Calu3 (cell line): ENCODE results near the gene JADE2. TPM values are rescaled to one million over a fixed set of nuclear protein-coding genes. Genes with fewer than 3 reads are reported as not detected.
A peak's percentile ranks its signal among the peaks of the same experiment; 100 is the strongest.

Experiments used
- BruUV-seq: library from RNA; stranded (reverse); fragments of 400-500 nt; replicated peaks from 2 replicates; lab custom pipeline; 2021; lab: Mats Ljungman, UMichigan
- CTCF ChIA-PET: fragments of 300-600 bp; sonication (Branson Sonifier 250); formaldehyde crosslinking; loops from one replicate; lab custom pipeline; 2022; ENCODE audit warnings: antibody characterized with exemption; lab: Charles Lee
- DNase-seq: peaks from one replicate; pipeline ENCODE4 v3.0.0; 2022
- H3K27ac Mint-ChIP-seq: one replicate; pipeline ENCODE4 v1.8.0; 2022; ENCODE audit warnings: mixed read lengths; ENCODE audit not compliant: unreplicated experiment
- H3K27me3 Mint-ChIP-seq: one replicate; pipeline ENCODE4 v1.8.0; 2022; ENCODE audit warnings: mixed read lengths; ENCODE audit not compliant: unreplicated experiment
- H3K36me3 Mint-ChIP-seq: one replicate; pipeline ENCODE4 v1.8.0; 2022; ENCODE audit warnings: mild to moderate bottlenecking, moderate library complexity, mixed read lengths; ENCODE audit not compliant: insufficient read depth, unreplicated experiment
- H3K4me1 Mint-ChIP-seq: one replicate; pipeline ENCODE4 v1.8.0; 2022; ENCODE audit warnings: mild to moderate bottlenecking, low read depth, mixed read lengths; ENCODE audit not compliant: unreplicated experiment
- H3K4me3 Mint-ChIP-seq: one replicate; pipeline ENCODE4 v1.8.0; 2022; ENCODE audit warnings: mild to moderate bottlenecking, low read depth, moderate library complexity, mixed read lengths; ENCODE audit not compliant: unreplicated experiment
- H3K9me3 Mint-ChIP-seq: one replicate; pipeline ENCODE4 v1.8.0; 2022; ENCODE audit warnings: low read depth, mixed read lengths; ENCODE audit not compliant: unreplicated experiment
- intact Hi-C: fragments of 100-400 bp; cut with micrococcal nuclease; formaldehyde crosslinking; loops from one replicate; pipeline ENCODE4 v1.10.0; 2022; ENCODE audit not compliant: unreplicated experiment
- total RNA-seq: library from RNA; stranded (reverse); gene quantifications from 2 replicates; pipeline ENCODE4 v1.2.3, GENCODE V29; 2022
- TF ChIP-seq, protein P1 (sequence below): fragments of 200-600 bp; IDR thresholded peaks from one replicate; pipeline ENCODE4 v1.8.0; 2022; ENCODE audit warnings: antibody characterized with exemption; ENCODE audit not compliant: unreplicated experiment

The JADE2 gene
- total RNA-seq, 1 experiment from 2014 or later, result 93.4 TPM

DNA sequence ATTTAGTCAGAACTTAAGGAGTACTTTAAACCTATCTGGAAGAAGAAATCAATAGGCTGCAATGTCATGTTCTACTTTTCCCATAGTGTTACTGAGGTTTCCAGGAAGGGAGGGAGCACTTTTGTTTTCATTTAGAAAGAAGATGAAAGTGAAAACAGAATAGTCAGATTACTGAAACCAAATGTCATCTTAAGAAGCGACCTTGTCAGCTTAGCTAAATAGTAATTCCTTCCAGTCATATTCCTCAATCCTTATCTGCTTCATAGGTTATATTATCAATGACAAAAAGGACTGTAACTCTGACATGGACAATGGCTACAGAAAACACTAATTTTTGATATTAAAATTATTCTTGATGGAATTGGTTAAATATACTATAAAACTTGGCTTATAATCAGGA, 79.4 kb downstream of the JADE2 start:
- H3K36me3 Mint-ChIP-seq, result peaks cover 40% of the 10 kb centered on the region
- CTCF ChIA-PET, result no interaction called here
- H3K27me3 Mint-ChIP-seq, result no peaks in the 10 kb centered on the region
- H3K4me3 Mint-ChIP-seq, result no peak overlapping the region
- DNase-seq, result no peak
- intact Hi-C loops, result no loop called here
- peaks cover 11% of the 10 kb centered on the region for H3K4me1 Mint-ChIP-seq
- no peak overlapping the region for H3K27ac Mint-ChIP-seq
- no TSS peak for BruUV-seq
- no peaks in the 10 kb centered on the region for H3K9me3 Mint-ChIP-seq
- TF ChIP-seq, protein P1, sequence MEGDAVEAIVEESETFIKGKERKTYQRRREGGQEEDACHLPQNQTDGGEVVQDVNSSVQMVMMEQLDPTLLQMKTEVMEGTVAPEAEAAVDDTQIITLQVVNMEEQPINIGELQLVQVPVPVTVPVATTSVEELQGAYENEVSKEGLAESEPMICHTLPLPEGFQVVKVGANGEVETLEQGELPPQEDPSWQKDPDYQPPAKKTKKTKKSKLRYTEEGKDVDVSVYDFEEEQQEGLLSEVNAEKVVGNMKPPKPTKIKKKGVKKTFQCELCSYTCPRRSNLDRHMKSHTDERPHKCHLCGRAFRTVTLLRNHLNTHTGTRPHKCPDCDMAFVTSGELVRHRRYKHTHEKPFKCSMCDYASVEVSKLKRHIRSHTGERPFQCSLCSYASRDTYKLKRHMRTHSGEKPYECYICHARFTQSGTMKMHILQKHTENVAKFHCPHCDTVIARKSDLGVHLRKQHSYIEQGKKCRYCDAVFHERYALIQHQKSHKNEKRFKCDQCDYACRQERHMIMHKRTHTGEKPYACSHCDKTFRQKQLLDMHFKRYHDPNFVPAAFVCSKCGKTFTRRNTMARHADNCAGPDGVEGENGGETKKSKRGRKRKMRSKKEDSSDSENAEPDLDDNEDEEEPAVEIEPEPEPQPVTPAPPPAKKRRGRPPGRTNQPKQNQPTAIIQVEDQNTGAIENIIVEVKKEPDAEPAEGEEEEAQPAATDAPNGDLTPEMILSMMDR, result no peak

DNA sequence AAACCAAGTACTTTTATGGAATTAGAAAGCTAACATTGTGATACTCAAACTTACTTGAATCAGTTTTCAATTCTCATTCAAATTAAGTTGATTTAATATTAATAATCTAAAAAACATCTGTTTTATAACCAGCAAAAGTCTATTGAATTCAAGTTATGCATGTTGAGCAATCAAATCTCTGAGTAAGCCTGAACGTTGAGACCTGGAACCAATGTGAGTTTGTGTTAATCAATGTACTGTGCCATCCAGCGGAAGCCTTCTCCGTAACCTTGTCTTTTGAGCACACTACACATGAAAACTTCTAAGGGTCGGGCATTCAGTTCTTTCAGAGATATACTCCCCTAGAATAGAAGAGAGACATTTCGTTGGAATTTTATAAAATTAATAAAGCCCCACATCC, 81.3 kb downstream of the JADE2 start:
- DNase-seq, result no peak
- TF ChIP-seq, protein P1, result no peak
- H3K36me3 Mint-ChIP-seq, result peaks cover 48% of the 10 kb centered on the region
- CTCF ChIA-PET, result interaction anchor here (2.1 kb wide), 1 partner anchor 20 kb away, joined by 9 read pairs; no protein-coding TSS in a partner anchor
- intact Hi-C loops, result no loop called here
- H3K4me3 Mint-ChIP-seq, result no peak overlapping the region
- H3K27ac Mint-ChIP-seq, result no peak overlapping the region
- H3K27me3 Mint-ChIP-seq, result no peaks in the 10 kb centered on the region
- no peaks in the 10 kb centered on the region for H3K9me3 Mint-ChIP-seq
- H3K4me1 Mint-ChIP-seq, result peaks cover 11% of the 10 kb centered on the region
- BruUV-seq, result no TSS peak

DNA sequence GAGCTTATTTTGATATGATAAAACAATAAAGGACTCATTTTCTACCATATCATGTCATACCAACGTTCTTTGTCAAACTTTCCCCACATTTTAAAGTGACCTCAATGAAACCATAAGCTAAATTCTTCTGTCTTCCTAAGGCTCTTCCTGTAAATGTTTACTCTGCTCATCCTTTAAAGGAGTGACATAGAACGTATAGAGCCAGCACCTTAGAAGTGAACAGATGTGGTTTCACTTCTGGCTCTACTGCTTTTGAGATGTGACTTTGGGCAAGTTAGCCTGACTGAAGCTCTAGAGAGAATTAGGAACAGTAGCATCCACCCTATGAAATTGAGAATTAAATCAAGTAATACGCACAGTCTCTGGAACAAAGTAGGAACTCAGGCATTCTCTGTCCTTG, 83.1 kb downstream of the JADE2 start:
- intact Hi-C loops, result no loop called here

DNA sequence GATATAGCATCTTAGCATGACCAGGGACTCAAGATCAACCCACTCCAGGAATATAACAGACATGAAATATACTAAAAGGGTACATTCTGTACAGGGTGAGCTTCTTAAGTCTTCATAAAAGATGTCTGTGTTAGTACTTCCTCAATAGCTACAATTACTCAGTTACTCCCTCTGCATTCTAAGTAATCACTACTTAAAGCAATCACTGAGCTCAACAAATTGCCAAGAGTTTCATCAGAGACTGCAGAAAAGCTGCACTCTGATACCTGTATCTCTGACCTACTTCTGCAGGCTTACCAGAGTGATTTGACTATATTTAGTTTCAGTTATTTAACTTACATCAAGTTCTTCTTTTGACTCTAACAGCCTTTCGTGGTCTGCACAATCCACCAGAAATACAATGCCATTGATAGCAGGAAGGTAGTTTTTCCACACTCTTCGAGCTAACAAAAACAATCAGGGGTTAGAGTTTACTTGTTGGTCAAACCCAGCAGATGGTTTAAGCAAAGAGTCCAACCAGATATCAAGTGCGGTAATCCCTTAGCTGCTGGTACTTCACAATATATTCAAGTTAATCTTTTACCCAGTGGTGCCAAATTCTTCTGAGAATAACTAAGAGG, 83.9 kb downstream of the JADE2 start:
- intact Hi-C loops, result no loop called here
- no peak for DNase-seq
- no peaks in the 10 kb centered on the region for H3K9me3 Mint-ChIP-seq
- no TSS peak for BruUV-seq
- peak overlapping the region; percentile 81 for H3K27ac Mint-ChIP-seq
- TF ChIP-seq, protein P1, result no peak
- no peaks in the 10 kb centered on the region for H3K27me3 Mint-ChIP-seq
- CTCF ChIA-PET, result interaction anchor here (0.6 to 1.5 kb wide), 3 partner anchors 22 to 85 kb away, joined by 3 to 8 read pairs (median 3); no protein-coding TSS in a partner anchor
- H3K4me3 Mint-ChIP-seq, result no peak overlapping the region
- H3K36me3 Mint-ChIP-seq, result peaks cover 51% of the 10 kb centered on the region
- peaks cover 18% of the 10 kb centered on the region for H3K4me1 Mint-ChIP-seq

More for the DNA sequence above, 83.1 kb downstream of the JADE2 start:
- Mint-ChIP-seq H3K4me1 (peaks cover 18% of the 10 kb centered on the region), H3K36me3 (peaks cover 54% of the 10 kb centered on the region), H3K27me3 (no peaks in the 10 kb centered on the region), H3K4me3 (no peak overlapping the region), H3K9me3 (no peaks in the 10 kb centered on the region), H3K27ac (peak overlapping the region; percentile 81)
- TF ChIP-seq, protein P1, result no peak
- no peak for DNase-seq
- BruUV-seq, result no TSS peak
- CTCF ChIA-PET, result interaction anchor here (0.7 to 1.5 kb wide), 4 partner anchors 17 to 130 kb away, joined by 3 to 8 read pairs (median 6); partner anchors contain the start of gene CAMLG
